NCI-H748 treated with DMSO at 0.1 percent for 48 hours (cell line): ENCODE results near the gene WDR33.
A peak's percentile ranks its signal among the peaks of the same experiment; 100 is the strongest.
"Not testable (repeated sequence)": the region's sequence is repeated elsewhere in the genome, so short reads cannot be mapped to it uniquely, and the experiment has no call there.

Experiments
- DNase-seq: peaks from one replicate; lab custom pipeline; 2025; lab: John Stamatoyannopoulos, UW

WDR33 gene

GRCh38 chr2:127762846-127763245, 48.1 kb downstream of the WDR33 start:
- no peak for DNase-seq

GRCh38 chr2:127762441-127762840, 48.5 kb downstream of the WDR33 start:
- DNase-seq, result no peak

GRCh38 chr2:127759931-127760330, 51.0 kb downstream of the WDR33 start:
- no peak for DNase-seq

- DNase-seq, result no peak
Measured at GRCh38 chr2:127754186-127754585, 56.8 kb downstream of the WDR33 start.

- no peak for DNase-seq
Measured at GRCh38 chr2:127753374-127753773, 57.6 kb downstream of the WDR33 start.

GRCh38 chr2:127749537-127749936, 61.4 kb downstream of the WDR33 start:
- DNase-seq, result not testable (repeated sequence)

GRCh38 chr2:127747621-127748020, 63.4 kb downstream of the WDR33 start:
- no peak for DNase-seq

- no peak for DNase-seq
Measured at GRCh38 chr2:127743477-127744026, 67.4 kb downstream of the WDR33 start.

- peak; percentile 4 for DNase-seq
Measured at GRCh38 chr2:127740665-127741288, 70.2 kb downstream of the WDR33 start.

- no peak for DNase-seq
Measured at GRCh38 chr2:127739800-127740199, 71.2 kb downstream of the WDR33 start.

- no peak for DNase-seq
Measured at GRCh38 chr2:127737892-127738291, 73.1 kb downstream of the WDR33 start.

- DNase-seq, result no peak
Measured at GRCh38 chr2:127735537-127736399, 75.2 kb downstream of the WDR33 start.

- DNase-seq, result no peak
Measured at GRCh38 chr2:127735044-127735443, 75.9 kb downstream of the WDR33 start.

GRCh38 chr2:127733816-127734537, 77.0 kb downstream of the WDR33 start:
- DNase-seq, result no peak

GRCh38 chr2:127733113-127733815, 77.7 kb downstream of the WDR33 start:
- DNase-seq, result no peak

- DNase-seq, result no peak
Measured at GRCh38 chr2:127726158-127726880, 84.7 kb downstream of the WDR33 start.

GRCh38 chr2:127722807-127723206, 88.2 kb downstream of the WDR33 start:
- no peak for DNase-seq

GRCh38 chr2:127721978-127722355, 89.0 kb downstream of the WDR33 start:
- no peak for DNase-seq

GRCh38 chr2:127721311-127721977, 89.5 kb downstream of the WDR33 start:
- no peak for DNase-seq
